Mucosa of rectum (tissue), 2 donors: Measurements from ENCODE around the gene KIF26B.

ENCODE experiments used
- H3K27ac ChIP-seq, 2 donors: one replicate each; pipeline ENCODE4 v1.7.0; 2013; ENCODE audit warnings: inconsistent platforms in 2 of 2, low read depth in 2 of 2, low read length in 2 of 2
- H3K27me3 ChIP-seq, 2 donors: one replicate each; pipeline ENCODE4 v1.7.0; 2013; ENCODE audit warnings: low read length in 2 of 2; ENCODE audit not compliant: control insufficient read depth in 2 of 2, insufficient read depth in 2 of 2
- H3K36me3 ChIP-seq, 2 donors: one replicate each; pipeline ENCODE4 v1.7.0; 2013; ENCODE audit warnings: low read length in 2 of 2; ENCODE audit not compliant: control insufficient read depth in 2 of 2, insufficient read depth in 2 of 2
- H3K4me1 ChIP-seq, 2 donors: one replicate each; pipeline ENCODE4 v1.7.0; 2013; ENCODE audit warnings: low read length in 2 of 2, mild to moderate bottlenecking in 1 of 2; ENCODE audit not compliant: control insufficient read depth in 2 of 2, insufficient read depth in 2 of 2
- H3K4me3 ChIP-seq, 2 donors: one replicate each; pipeline ENCODE4 v1.7.0; 2013; ENCODE audit warnings: low read length in 2 of 2
- H3K9ac ChIP-seq, 2 donors: one replicate each; pipeline ENCODE4 v1.7.0; 2013; ENCODE audit warnings: low read length in 2 of 2, low read depth in 1 of 2, mild to moderate bottlenecking in 1 of 2
- H3K9me3 ChIP-seq, 2 donors: one replicate each; pipeline ENCODE4 v1.7.0; 2013; ENCODE audit warnings: low read length in 2 of 2; ENCODE audit not compliant: control insufficient read depth in 2 of 2
- donor health status: healthy.
- donor health status: Normal muscosa, but diverticular disease.

KIF26B gene

DNA sequence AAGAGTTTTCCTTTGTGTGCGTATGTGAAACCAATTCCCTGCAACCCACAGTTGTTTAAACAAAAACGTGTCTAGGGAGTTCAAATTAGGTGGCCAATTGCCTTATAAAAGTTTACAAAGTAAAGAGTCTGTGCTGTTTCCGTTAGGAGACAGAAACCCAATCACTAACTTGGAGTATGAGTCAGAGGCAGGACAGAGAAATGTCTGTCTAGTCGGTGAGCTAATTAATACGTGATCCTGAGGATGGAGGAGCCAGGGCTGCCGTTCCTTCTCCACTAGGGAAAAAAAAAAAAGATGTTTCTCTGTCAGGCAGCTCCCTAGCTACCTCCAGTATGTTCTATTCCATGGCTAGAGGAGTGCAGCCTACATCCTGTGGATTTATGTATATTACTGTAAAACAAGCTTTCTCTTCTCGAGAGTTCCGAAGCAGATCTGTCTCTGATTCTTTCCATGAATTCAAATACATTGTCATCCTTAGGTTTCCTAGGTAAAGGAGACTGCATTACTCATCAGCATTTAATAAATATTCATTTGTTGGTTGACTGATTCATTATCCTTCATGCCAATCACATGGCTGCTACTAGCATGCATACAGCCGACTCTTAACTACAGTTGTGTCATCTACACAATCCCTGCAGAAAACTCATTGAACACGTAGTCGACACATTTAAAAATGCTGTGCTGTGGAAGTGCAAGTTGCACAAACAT is 430.6 kb downstream of the KIF26B start:
- Histone ChIP-seq H3K4me1 (no peaks in the 10 kb centered on the region), H3K27ac (no peak overlapping the region)

DNA sequence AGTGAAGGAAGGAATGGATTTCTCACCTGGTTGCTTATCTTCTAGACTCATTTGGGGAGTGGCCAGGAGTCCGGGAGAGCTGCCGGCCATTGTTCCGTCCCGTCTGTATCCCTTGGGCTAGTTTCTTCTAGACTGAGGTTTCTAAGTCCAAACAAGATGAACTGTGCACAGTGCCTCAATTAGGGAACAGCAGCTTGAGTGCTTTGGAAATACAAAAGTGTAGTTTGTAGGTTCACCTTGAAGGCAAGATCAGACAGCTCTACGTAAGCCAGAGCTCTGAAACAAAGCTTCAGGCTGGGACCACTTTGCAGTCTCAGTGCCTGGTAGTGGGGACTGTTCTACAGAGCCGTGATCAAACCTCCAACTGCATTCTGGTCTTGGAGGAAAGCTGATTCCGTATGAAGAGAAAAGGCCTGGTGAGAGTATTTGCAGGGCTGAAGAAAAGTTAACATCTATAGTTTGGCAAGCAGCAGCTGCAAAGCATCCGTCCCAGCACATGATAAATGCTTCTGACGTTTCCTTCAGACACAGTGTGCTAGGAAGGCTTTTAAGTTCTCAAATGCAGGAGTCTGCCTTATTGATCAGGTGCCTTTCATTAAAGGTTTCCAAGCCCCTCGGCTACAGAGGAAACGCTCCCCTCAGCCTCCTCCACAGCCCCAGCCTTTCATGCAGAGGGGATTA is 432.8 kb downstream of the KIF26B start:
- Histone ChIP-seq H3K27me3 (peaks cover 0 to 3% of the 10 kb centered on the region in 2 donors), H3K9ac (no peak overlapping the region), H3K9me3 (no peaks in the 10 kb centered on the region), H3K27ac (no peak overlapping the region), H3K36me3 (no peaks in the 10 kb centered on the region), H3K4me3 (no peak overlapping the region), H3K4me1 (no peaks in the 10 kb centered on the region)

More for the DNA sequence above, 430.6 kb downstream of the KIF26B start:
- Histone ChIP-seq H3K4me3 (no peak overlapping the region), H3K9me3 (no peaks in the 10 kb centered on the region), H3K27me3 (peaks cover 0 to 6% of the 10 kb centered on the region in 2 donors), H3K9ac (no peak overlapping the region), H3K36me3 (no peaks in the 10 kb centered on the region)

DNA sequence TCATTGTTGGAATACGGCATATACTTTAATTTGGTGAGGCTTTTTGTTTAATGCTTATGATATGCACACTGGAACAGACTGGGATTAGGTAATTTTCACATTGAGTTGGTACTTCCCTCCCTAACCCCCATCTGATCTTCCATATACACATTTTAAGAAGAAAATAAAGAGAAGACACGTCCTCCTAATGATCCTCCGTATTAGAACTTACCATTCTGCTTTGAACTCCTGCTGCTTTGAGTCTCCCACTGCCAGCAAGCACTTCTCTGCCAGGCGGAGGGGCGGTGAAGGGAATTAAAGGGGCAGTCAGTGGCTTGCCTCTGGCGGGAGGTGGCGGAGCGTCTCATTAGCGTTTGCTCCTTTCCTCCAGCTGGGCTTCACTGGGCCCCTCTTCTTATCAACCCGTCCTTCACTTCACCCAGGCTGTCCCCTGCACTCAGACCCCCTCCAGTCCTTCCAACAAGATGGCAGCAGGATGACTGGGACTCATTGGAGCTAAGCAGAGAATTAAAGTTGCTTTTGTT is 433.4 kb downstream of the KIF26B start:
- no peak overlapping the region for H3K4me3 ChIP-seq
- no peak overlapping the region for H3K9ac ChIP-seq
- H3K27me3 ChIP-seq = peaks cover 0 to 3% of the 10 kb centered on the region in 2 donors
- no peaks in the 10 kb centered on the region for H3K4me1 ChIP-seq
- no peaks in the 10 kb centered on the region for H3K9me3 ChIP-seq
- no peaks in the 10 kb centered on the region for H3K36me3 ChIP-seq
- no peak overlapping the region for H3K27ac ChIP-seq

DNA sequence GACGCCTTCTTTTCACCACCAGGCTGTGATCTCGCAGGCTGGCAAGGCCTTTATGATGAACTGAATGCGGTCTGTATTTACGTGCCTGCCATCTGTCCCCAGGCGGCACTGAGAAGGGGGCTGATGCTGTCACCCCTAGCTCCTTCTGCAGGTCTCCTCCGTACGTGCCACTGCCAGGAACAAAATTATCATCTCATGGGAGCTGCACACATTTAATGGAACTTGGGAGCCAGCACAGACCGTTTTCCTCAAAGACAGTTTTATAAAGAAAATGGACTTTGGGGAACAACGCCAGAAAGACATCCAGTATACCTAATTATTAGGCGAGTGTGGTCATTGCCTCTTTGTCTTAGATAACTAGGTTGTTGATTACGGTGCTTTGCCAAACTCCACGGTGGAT is 434.5 kb downstream of the KIF26B start:
- Histone ChIP-seq H3K9me3 (no peaks in the 10 kb centered on the region), H3K36me3 (no peaks in the 10 kb centered on the region), H3K27ac (no peak overlapping the region), H3K27me3 (peaks cover 0 to 3% of the 10 kb centered on the region in 2 donors), H3K4me3 (no peak overlapping the region), H3K9ac (no peak overlapping the region), H3K4me1 (no peaks in the 10 kb centered on the region)

DNA sequence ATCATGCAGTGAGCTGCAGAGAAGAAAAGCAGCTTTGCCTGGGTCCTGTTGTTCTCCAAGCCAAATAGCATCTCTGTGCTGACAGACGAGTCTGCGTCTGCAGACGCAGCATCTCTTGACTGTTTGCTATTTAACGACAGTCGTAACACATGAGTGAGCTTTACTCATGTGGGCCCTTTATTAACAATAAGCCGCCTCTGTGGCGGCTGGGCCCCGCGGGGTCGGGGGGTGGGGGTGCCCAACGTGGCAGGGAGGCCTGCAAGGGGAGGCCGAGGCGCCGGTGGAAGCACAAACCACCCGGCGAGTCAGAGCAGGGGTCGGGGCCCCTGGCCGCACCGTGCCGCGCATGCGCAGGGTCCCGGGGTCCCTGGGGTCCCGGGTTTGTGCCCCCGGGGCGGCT is 435.1 kb downstream of the KIF26B start:
- Histone ChIP-seq H3K9ac (no peak overlapping the region), H3K9me3 (no peaks in the 10 kb centered on the region), H3K4me1 (no peaks in the 10 kb centered on the region), H3K4me3 (no peak overlapping the region), H3K27me3 (peaks cover 0 to 3% of the 10 kb centered on the region in 2 donors), H3K27ac (no peak overlapping the region), H3K36me3 (no peaks in the 10 kb centered on the region)

DNA sequence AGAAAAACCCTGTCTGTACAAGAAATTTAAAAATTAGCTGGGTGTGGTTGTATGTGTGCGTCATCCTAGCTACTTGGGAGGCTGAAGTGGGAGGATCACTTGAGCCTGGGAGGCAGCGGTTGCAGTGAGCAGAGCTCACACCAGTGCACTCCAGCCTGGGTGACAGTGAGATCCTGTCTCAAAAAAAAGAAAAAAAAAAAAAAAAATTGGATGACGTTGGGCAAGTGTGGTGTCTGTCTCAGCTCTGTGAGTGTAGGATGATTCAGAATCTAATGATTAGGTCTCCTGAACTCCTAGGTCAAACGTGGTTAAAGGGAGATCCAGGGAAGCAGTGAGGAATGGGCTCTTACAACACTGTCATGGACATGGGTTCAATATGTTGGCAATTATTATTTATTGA is 435.9 kb downstream of the KIF26B start:
- peaks cover 0 to 3% of the 10 kb centered on the region in 2 donors for H3K27me3 ChIP-seq
- no peaks in the 10 kb centered on the region for H3K9me3 ChIP-seq
- H3K4me1 ChIP-seq = no peaks in the 10 kb centered on the region
- no peak overlapping the region for H3K4me3 ChIP-seq
- no peaks in the 10 kb centered on the region for H3K36me3 ChIP-seq
- no peak overlapping the region for H3K27ac ChIP-seq
- H3K9ac ChIP-seq = no peak overlapping the region

DNA sequence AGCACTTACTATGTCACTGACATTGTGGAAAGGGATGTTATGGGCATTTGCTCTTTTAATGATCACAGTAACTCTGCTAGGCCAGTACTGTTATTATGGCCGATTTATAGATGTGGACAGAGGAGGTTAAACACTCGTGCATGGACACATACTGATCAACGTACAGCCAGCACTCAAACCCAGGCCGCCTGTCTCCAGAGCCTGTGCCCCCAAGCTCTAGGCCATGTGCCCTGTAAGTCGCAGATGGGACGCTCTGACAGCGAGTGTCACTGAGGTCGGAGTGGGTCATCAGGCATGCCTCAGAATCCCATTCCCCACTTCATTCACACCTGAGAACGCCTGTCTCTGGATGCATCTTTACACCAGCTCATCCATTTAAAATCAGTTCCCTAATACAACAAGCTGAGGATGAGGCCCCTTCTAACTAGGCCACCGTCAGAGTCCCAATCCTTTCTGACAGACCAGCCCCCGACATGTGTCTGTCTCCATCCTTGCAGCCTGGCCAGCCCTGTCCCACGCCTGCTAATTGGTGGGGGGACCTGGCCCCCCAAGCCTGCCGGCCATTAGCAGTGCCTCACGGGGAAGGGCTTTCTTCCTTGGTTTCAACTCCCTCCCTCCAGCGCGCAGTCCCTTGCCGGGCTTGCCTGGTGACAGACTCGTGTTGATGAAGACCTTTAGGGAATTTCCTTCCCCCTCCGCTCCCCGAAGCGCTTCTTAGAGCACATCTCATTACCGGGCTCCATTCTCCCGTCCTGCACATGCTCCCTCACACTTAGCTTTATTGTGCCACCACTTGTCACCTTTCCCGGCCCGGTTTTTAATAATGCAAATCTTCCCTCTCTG is 436.8 kb downstream of the KIF26B start:
- H3K4me3 ChIP-seq = no peak overlapping the region
- no peak overlapping the region for H3K27ac ChIP-seq
- H3K27me3 ChIP-seq = no peaks in the 10 kb centered on the region
- no peaks in the 10 kb centered on the region for H3K9me3 ChIP-seq
- H3K4me1 ChIP-seq = no peaks in the 10 kb centered on the region
- H3K36me3 ChIP-seq = no peaks in the 10 kb centered on the region
- H3K9ac ChIP-seq = no peak overlapping the region

DNA sequence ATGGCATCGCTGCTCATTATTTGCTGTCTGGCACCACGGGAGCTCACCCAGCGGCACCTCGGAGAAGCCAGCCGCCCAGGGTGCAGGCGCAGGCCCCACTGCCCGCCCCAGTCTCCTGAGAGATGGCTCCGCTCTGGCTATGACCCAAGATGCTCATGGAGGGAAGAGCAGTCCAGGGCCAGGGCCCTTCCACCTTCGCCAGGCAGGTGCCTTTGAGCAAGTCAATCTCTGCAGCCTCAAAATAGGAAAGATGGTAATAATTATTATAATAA is 437.3 kb downstream of the KIF26B start:
- Histone ChIP-seq H3K4me1 (no peaks in the 10 kb centered on the region), H3K9me3 (no peaks in the 10 kb centered on the region), H3K4me3 (no peak overlapping the region), H3K27ac (no peak overlapping the region), H3K9ac (no peak overlapping the region), H3K27me3 (no peaks in the 10 kb centered on the region), H3K36me3 (no peaks in the 10 kb centered on the region)

DNA sequence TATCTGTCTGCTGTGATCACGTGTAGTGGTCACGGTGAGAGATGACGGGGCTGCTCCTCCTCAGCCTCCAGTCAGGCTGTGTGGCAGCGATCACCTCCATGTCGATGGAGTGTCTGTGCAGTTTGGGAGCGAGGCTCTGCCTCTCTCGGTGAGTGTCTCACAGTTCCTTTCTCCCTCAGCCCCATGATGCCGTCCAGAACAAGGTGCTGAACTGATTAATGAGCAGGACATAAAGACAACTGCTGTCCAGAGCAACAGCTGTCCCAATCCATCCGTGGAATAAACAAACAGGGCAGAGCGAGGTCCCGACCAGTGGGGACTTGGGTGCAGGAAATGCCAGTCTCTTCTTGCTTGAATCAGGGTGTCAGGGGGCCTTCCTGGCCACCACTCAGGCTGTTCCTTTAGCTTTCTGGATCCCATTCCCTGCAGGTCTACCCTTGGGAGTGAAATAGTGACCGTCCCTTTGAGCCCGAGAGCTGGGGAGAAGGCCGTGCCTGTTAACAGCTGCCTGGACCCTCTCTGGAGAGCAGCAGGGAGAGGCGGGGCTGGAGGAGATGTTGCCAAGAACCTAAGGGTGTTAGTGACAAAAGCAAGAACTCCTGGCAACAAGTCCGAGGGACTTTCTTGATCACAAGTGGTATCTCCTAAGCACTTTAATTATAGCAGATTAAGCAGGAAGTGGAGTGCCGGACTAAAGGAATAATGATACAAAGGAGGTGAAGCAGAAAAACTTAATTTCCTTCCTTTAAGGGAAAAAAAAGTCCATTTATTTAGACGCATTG is 443.9 kb downstream of the KIF26B start:
- no peak overlapping the region for H3K9ac ChIP-seq
- peaks cover 0 to 2% of the 10 kb centered on the region in 2 donors for H3K27me3 ChIP-seq
- H3K36me3 ChIP-seq = no peaks in the 10 kb centered on the region
- no peaks in the 10 kb centered on the region for H3K4me1 ChIP-seq
- no peak overlapping the region for H3K27ac ChIP-seq
- no peaks in the 10 kb centered on the region for H3K9me3 ChIP-seq
- H3K4me3 ChIP-seq = no peak overlapping the region
